ENCODE measurements around the gene KRT33A.
"Not testable (repeated sequence)": the region's sequence is repeated elsewhere in the genome, so short reads cannot be mapped to it uniquely, and the experiment has no call there.

KRT33A gene

GRCh38 chr17:41382394-41382793, 31.8 kb upstream of the KRT33A start:
- H3K4me3 ChIP-seq (replicated peaks; ENCODE audit: low read depth, low read length): no peak overlapping the region
- DNase-seq (ENCODE audit: low read depth): no peak
- no peak for TF ChIP-seq CTCF (IDR thresholded peaks at IDR 0.05; ENCODE audit: low read length, missing control alignments)

GRCh38 chr17:41381943-41382342, 31.3 kb upstream of the KRT33A start, which contains the start of gene KRT34:
TSS of gene KRT34 (minus strand) at chr17:41382306. CDS start at chr17:41382246, 60 bp downstream.
- not testable (repeated sequence) for DNase-seq (ENCODE audit: low read depth); H3K4me3 ChIP-seq (replicated peaks; ENCODE audit: low read depth, low read length)

GRCh38 chr17:41380091-41380490, 29.5 kb upstream of the KRT33A start:
- H3K4me3 ChIP-seq (replicated peaks; ENCODE audit: low read depth, low read length): not testable (repeated sequence)
- DNase-seq (ENCODE audit: low read depth): peak; percentile 32

- DNase-seq (ENCODE audit: low read depth): peak; percentile 27
- no peak overlapping the region for H3K4me3 ChIP-seq (replicated peaks; ENCODE audit: low read depth, low read length)
- no peak for TF ChIP-seq CTCF (IDR thresholded peaks at IDR 0.05; ENCODE audit: low read length, missing control alignments)
Measured at GRCh38 chr17:41377546-41377945, 26.9 kb upstream of the KRT33A start.

- DNase-seq (ENCODE audit: low read depth): no peak
- TF ChIP-seq CTCF (IDR thresholded peaks at IDR 0.05; ENCODE audit: low read length, missing control alignments): no peak
- no peak within 1 kb of the TSS for H3K4me3 ChIP-seq (replicated peaks; ENCODE audit: low read depth, low read length)
Measured at GRCh38 chr17:41369713-41370112, 19.1 kb upstream of the KRT33A start, which contains the start of gene KRT33B. TSS of gene KRT33B (minus strand) at chr17:41369813. CDS start at chr17:41369750, 63 bp downstream.

GRCh38 chr17:41369023-41369422, 18.4 kb upstream of the KRT33A start:
- no peak for DNase-seq (ENCODE audit: low read depth)
- no peak overlapping the region for H3K4me3 ChIP-seq (replicated peaks; ENCODE audit: low read depth, low read length)
- TF ChIP-seq CTCF (IDR thresholded peaks at IDR 0.05; ENCODE audit: low read length, missing control alignments): no peak

GRCh38 chr17:41367426-41368075, 16.9 kb upstream of the KRT33A start:
- peak; percentile 24 for DNase-seq (ENCODE audit: low read depth)
- TF ChIP-seq CTCF (IDR thresholded peaks at IDR 0.05; ENCODE audit: low read length, missing control alignments): no peak
- H3K4me3 ChIP-seq (replicated peaks; ENCODE audit: low read depth, low read length): no peak overlapping the region

- no peak overlapping the region for H3K4me3 ChIP-seq (replicated peaks; ENCODE audit: low read depth, low read length)
- TF ChIP-seq CTCF (IDR thresholded peaks at IDR 0.05; ENCODE audit: low read length, missing control alignments): no peak
- DNase-seq (ENCODE audit: low read depth): no peak
Measured at GRCh38 chr17:41366070-41366469, 15.4 kb upstream of the KRT33A start.

Measured in fibroblast of pulmonary artery (primary cell).